Neural progenitor cell (in vitro differentiated cells): ENCODE data around the gene LRRC63. TPM values are rescaled to one million over a fixed set of nuclear protein-coding genes. Genes with fewer than 3 reads are reported as not detected.

Experiments
- DNase-seq: peaks from one replicate; pipeline ENCODE4 v3.0.0-alpha.2; 2016; ENCODE audit warnings: low spot score
- H2AFZ ChIP-seq: fragments of 200-600 bp; sonication (generic); replicated peaks from 2 replicates; pipeline ENCODE4 v1.6.1; 2016; ENCODE audit warnings: antibody characterized with exemption
- H3F3A ChIP-seq: fragments of 200-600 bp; sonication (generic); 2 replicates; pipeline ENCODE4 v1.6.1; 2016; ENCODE audit warnings: antibody characterized with exemption, low read depth
- H3K27ac ChIP-seq: fragments of 200-600 bp; sonication (generic); 2 replicates; pipeline ENCODE4 v1.5.1; 2016; ENCODE audit warnings: mild to moderate bottlenecking
- H3K27me3 ChIP-seq: fragments of 200-600 bp; sonication (generic); 2 replicates; pipeline ENCODE4 v1.6.1; 2016; ENCODE audit warnings: mild to moderate bottlenecking, moderate library complexity
- H3K36me3 ChIP-seq: fragments of 200-600 bp; sonication (generic); 2 replicates; pipeline ENCODE4 v1.5.1; 2016
- H3K4me1 ChIP-seq: fragments of 200-600 bp; sonication (generic); 2 replicates; pipeline ENCODE4 v1.6.1; 2016; ENCODE audit warnings: mixed run types
- H3K4me2 ChIP-seq: fragments of 200-600 bp; sonication (generic); 2 replicates; pipeline ENCODE4 v1.6.1; 2016
- H3K4me3 ChIP-seq: fragments of 200-600 bp; sonication (generic); 2 replicates; pipeline ENCODE4 v1.5.1; 2016
- H3K79me2 ChIP-seq: fragments of 200-600 bp; sonication (generic); 2 replicates; pipeline ENCODE4 v1.6.1; 2016; ENCODE audit warnings: low read depth
- H3K9ac ChIP-seq: fragments of 200-600 bp; sonication (generic); 2 replicates; pipeline ENCODE4 v1.6.1; 2016
- H3K9me3 ChIP-seq: fragments of 200-600 bp; sonication (generic); 2 replicates; pipeline ENCODE4 v1.5.1; 2016; ENCODE audit warnings: low read depth
- H4K20me1 ChIP-seq: fragments of 200-600 bp; sonication (generic); 2 replicates; pipeline ENCODE4 v1.6.1; 2016; ENCODE audit warnings: low read depth
- H3K27ac Mint-ChIP-seq: 3 replicates; pipeline ENCODE4 v1.8.0; 2021; ENCODE audit warnings: mixed read lengths
- H3K27me3 Mint-ChIP-seq: 2 replicates; pipeline ENCODE4 v1.8.0; 2022; ENCODE audit warnings: low read depth, mild to moderate bottlenecking, inconsistent platforms, moderate library complexity, mixed read lengths; ENCODE audit not compliant: insufficient read depth
- H3K36me3 Mint-ChIP-seq: 3 replicates; pipeline ENCODE4 v1.8.0; 2021; ENCODE audit warnings: mixed read lengths
- H3K4me1 Mint-ChIP-seq: 3 replicates; pipeline ENCODE4 v1.8.0; 2021; ENCODE audit warnings: mixed read lengths
- H3K4me3 Mint-ChIP-seq: 3 replicates; pipeline ENCODE4 v1.8.0; 2021; ENCODE audit warnings: mild to moderate bottlenecking, moderate library complexity, mixed read lengths
- H3K9me3 Mint-ChIP-seq: 3 replicates; pipeline ENCODE4 v1.8.0; 2020; ENCODE audit warnings: mixed read lengths
- EZH2 ChIP-seq: fragments of 200-600 bp; sonication (generic); IDR thresholded peaks from 2 replicates; pipeline ENCODE4 v1.6.1; 2017; ENCODE audit warnings: antibody characterized with exemption, mild to moderate bottlenecking, moderate library complexity
- EZH2phosphoT487 ChIP-seq: fragments of 200-600 bp; sonication (generic); IDR thresholded peaks from 2 replicates; pipeline ENCODE4 v1.6.1; 2017; ENCODE audit warnings: antibody characterized with exemption
- total RNA-seq: library from RNA; depleted of rRNA; stranded (reverse); fragments of >200 nt; gene quantifications from 2 replicates; pipeline ENCODE4 v1.2.3, GENCODE V29; 2015; ENCODE audit warnings: low replicate concordance
- TF ChIP-seq, protein P1 (sequence below): fragments of 200-600 bp; sonication (generic); IDR thresholded peaks from 2 replicates; pipeline ENCODE4 v1.5.1; 2017; ENCODE audit warnings: antibody characterized with exemption, mild to moderate bottlenecking

Gene LRRC63
- total RNA-seq, 1 donor from 2014 or later: not detected

DNA sequence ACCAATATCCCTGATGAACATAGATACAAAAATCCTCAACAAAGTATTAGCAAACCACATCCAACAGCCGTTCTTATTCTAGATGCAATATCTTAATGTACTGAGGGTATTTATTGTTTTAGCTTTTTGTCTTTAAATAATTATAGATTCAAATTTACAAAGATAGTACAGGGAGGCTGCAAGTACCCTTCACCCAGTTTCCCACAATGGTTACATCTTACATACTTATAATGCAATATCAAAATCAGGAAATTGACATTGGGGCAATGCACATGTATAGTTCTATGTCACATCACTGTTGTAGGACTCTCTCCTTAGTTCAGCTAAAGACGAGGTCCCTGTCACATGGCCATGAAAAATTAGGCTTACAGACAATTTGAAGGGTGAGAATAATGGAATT lies 99.5 kb downstream of the LRRC63 start:
- Histone ChIP-seq H3K4me3 (no peak overlapping the region), H3K4me1 (no peaks in the 10 kb centered on the region), H3K79me2 (no peaks in the 10 kb centered on the region), H3K9me3 (no peaks in the 10 kb centered on the region), H3F3A (no peaks in the 10 kb centered on the region), H3K27ac (no peak overlapping the region), H2AFZ (no peak overlapping the region), H3K27me3 (no peaks in the 10 kb centered on the region), H3K4me2 (no peak overlapping the region), H4K20me1 (no peaks in the 10 kb centered on the region), H3K9ac (no peak overlapping the region), H3K36me3 (no peaks in the 10 kb centered on the region)
- Mint-ChIP-seq H3K27ac (no peak overlapping the region), H3K36me3 (no peaks in the 10 kb centered on the region), H3K27me3 (peaks cover 2% of the 10 kb centered on the region), H3K9me3 (peaks cover 11% of the 10 kb centered on the region), H3K4me3 (no peak overlapping the region), H3K4me1 (no peaks in the 10 kb centered on the region)
- DNase-seq: no peak
- TF ChIP-seq EZH2phosphoT487 (no peak), EZH2 (no peak)
- TF ChIP-seq, protein P1, sequence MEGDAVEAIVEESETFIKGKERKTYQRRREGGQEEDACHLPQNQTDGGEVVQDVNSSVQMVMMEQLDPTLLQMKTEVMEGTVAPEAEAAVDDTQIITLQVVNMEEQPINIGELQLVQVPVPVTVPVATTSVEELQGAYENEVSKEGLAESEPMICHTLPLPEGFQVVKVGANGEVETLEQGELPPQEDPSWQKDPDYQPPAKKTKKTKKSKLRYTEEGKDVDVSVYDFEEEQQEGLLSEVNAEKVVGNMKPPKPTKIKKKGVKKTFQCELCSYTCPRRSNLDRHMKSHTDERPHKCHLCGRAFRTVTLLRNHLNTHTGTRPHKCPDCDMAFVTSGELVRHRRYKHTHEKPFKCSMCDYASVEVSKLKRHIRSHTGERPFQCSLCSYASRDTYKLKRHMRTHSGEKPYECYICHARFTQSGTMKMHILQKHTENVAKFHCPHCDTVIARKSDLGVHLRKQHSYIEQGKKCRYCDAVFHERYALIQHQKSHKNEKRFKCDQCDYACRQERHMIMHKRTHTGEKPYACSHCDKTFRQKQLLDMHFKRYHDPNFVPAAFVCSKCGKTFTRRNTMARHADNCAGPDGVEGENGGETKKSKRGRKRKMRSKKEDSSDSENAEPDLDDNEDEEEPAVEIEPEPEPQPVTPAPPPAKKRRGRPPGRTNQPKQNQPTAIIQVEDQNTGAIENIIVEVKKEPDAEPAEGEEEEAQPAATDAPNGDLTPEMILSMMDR: no peak

DNA sequence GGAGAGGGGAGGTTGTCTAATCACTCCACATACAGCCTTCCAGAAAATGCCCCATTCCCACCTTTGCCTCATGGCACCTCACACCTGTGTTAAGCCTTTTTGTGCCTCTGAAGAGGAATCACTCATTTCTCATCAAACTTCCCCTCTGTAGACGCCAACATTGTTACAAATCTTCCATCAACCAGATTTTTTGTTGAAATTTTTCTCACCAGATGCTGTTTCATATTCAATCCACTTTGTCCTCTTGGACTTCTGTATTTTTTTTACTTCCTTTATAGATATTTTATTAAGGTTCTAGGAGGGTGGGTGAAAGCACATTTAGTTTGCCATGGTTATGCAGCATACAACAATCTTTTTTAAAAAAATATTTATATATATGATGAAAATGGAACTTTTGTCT lies 101.3 kb downstream of the LRRC63 start:
- peaks cover 2% of the 10 kb centered on the region for H3K27me3 Mint-ChIP-seq
- no peaks in the 10 kb centered on the region for H3F3A ChIP-seq
- no peak overlapping the region for H3K4me3 Mint-ChIP-seq

DNA sequence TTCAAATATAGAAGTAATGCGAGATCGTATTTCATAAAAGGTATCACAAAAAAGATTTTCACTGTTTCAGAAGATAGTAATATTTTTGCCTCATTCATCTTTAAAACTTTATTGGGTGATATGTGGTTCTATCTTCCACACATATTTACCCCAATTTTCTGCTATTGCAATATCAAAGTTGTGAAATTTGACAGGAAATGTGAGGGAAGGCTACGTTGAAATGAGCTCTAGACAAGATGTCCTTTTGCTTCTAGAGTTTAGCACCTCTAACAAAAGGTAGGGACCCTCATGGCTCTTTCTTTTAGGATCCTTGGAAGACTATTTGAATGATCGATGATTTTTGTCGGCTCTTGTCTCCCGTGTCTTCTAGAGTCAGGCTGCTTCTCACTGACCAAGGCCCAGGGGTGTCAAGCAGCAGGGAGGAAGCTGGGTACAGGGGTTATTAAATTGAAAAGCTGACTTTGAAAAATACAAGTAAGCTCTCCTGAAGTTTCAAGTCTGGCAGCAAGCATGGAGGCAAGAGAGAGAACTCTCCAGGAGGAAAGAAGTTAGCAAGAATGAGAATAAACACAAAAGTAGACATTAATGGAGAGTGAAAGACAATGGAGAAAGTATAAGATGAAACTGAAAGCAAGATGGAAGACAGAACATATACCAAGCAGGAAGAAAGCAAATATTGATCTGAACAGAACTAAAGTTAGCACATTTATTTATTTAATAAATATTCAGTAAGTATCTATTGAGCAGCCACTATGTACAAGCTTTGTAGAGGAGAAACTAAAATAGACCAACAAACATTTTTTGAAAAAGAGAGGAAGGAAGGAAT lies 101.9 kb downstream of the LRRC63 start:
- Histone ChIP-seq H3K9ac (no peak overlapping the region), H2AFZ (no peak overlapping the region), H3K4me3 (no peak overlapping the region), H4K20me1 (no peaks in the 10 kb centered on the region), H3K9me3 (no peaks in the 10 kb centered on the region), H3K27ac (no peak overlapping the region), H3F3A (no peaks in the 10 kb centered on the region), H3K4me1 (no peaks in the 10 kb centered on the region), H3K36me3 (no peaks in the 10 kb centered on the region), H3K79me2 (no peaks in the 10 kb centered on the region), H3K4me2 (no peak overlapping the region), H3K27me3 (no peaks in the 10 kb centered on the region)
- Mint-ChIP-seq H3K27ac (no peak overlapping the region), H3K4me3 (no peak overlapping the region), H3K27me3 (peaks cover 2% of the 10 kb centered on the region), H3K4me1 (no peaks in the 10 kb centered on the region), H3K9me3 (peaks cover 11% of the 10 kb centered on the region), H3K36me3 (no peaks in the 10 kb centered on the region)
- no peak for DNase-seq
- TF ChIP-seq EZH2 (no peak), EZH2phosphoT487 (no peak)
- TF ChIP-seq, protein P1: no peak

More for the DNA sequence above, 101.3 kb downstream of the LRRC63 start:
- Histone ChIP-seq H3K27ac (no peak overlapping the region), H3K79me2 (no peaks in the 10 kb centered on the region), H3K9ac (no peak overlapping the region), H3K27me3 (no peaks in the 10 kb centered on the region), H2AFZ (no peak overlapping the region), H4K20me1 (no peaks in the 10 kb centered on the region), H3K4me3 (no peak overlapping the region), H3K9me3 (no peaks in the 10 kb centered on the region), H3K4me1 (no peaks in the 10 kb centered on the region), H3K36me3 (no peaks in the 10 kb centered on the region), H3K4me2 (no peak overlapping the region)
- Mint-ChIP-seq H3K4me1 (no peaks in the 10 kb centered on the region), H3K27ac (no peak overlapping the region), H3K9me3 (peaks cover 11% of the 10 kb centered on the region), H3K36me3 (no peaks in the 10 kb centered on the region)
- TF ChIP-seq EZH2 (no peak), EZH2phosphoT487 (no peak)
- TF ChIP-seq, protein P1: no peak
- no peak for DNase-seq
